Neural progenitor cell (in vitro differentiated cells): ENCODE results near the gene OPALIN. TPM values are rescaled to one million over a fixed set of nuclear protein-coding genes. Genes with fewer than 3 reads are reported as not detected.

Experiments used
- total RNA-seq: library from RNA; depleted of rRNA; stranded (reverse); fragments of >200 nt; gene quantifications from 2 replicates; pipeline ENCODE4 v1.2.3, GENCODE V29; 2015; ENCODE audit warnings: low replicate concordance

OPALIN gene
- total RNA-seq, 1 donor from 2014 or later: not detected

Other genes starting within 250 kb of the OPALIN start
- gene ZNF518A, start 228.7 kb downstream of the OPALIN start, total RNA-seq: 50.3 and 79.9 TPM in 2 replicates
- gene BLNK, start 87.4 kb downstream of the OPALIN start, total RNA-seq: not detected in 2 replicates
- gene DNTT, start 54.6 kb downstream of the OPALIN start, total RNA-seq: not detected in 2 replicates
- gene TLL2, start 154.9 kb upstream of the OPALIN start, total RNA-seq: 0.22 and 1.3 TPM in 2 replicates
- gene TM9SF3, start 228.0 kb upstream of the OPALIN start, total RNA-seq: 73.1 and 122 TPM in 2 replicates